ENCODE data around the gene INSL3. TPM values are rescaled to one million over a fixed set of nuclear protein-coding genes. Genes with fewer than 3 reads are reported as not detected.

INSL3 gene
- total RNA-seq, 2 donors from 2014 or later, result 7.6 to 8.3 TPM

GRCh38 chr19:17855280-17856152 is 34.2 kb upstream of the INSL3 start:
- H3K9me3 Mint-ChIP-seq, result no peaks in the 10 kb centered on the region
- peaks cover 13% of the 10 kb centered on the region for H3K36me3 Mint-ChIP-seq (ENCODE audit: low read depth)
- H3K4me3 Mint-ChIP-seq, result peak overlapping the region; percentile 53
- peak; percentile 39 for ATAC-seq (replicated peaks)
- H3K4me1 Mint-ChIP-seq, result peaks cover 17% of the 10 kb centered on the region
- no peaks in the 10 kb centered on the region for H3K27me3 Mint-ChIP-seq
- peak overlapping the region; percentile 57 for H3K27ac Mint-ChIP-seq

- no peak for ATAC-seq (replicated peaks)
- Mint-ChIP-seq H3K4me1 (peaks cover 20% of the 10 kb centered on the region), H3K27ac (no peak overlapping the region), H3K36me3 (ENCODE audit: low read depth) (no peaks in the 10 kb centered on the region), H3K9me3 (no peaks in the 10 kb centered on the region), H3K4me3 (no peak overlapping the region), H3K27me3 (no peaks in the 10 kb centered on the region)
Measured at GRCh38 chr19:17854061-17854460, 32.7 kb upstream of the INSL3 start.

DNA sequence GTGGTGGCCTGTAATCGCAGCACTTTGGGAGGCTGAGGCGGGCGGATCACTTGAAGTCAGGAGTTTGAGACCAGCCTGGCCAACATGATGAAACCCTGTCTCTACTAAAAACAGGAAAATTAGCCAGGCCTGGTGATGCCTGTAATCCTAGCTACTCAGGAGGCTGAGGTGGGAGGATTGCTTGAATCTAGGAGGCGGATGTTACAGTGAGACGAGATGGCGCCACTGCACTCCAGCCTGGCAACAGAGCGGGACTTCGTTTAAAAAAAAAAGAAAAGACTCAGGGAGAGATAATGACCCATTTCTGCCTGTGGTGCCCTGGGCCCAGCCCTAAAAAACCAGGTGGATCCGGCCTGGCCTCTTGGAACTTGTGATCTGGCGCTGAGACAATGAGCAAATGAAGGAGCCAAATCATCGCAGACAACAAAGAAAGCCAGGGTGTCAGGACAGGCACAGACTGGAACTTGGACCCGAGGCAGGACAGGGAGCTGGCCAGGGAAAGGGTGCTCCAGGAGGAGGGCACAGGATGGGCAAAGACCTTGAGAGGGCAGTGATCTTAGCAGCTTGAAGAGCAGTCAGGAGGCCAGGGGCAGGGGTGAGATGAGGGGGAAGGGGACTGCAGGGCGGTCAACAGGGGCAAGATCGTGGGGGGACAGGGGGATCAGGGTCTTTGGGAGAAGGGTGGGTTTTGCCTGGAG is 27.4 kb upstream of the INSL3 start:
- Mint-ChIP-seq H3K4me3 (peak overlapping the region; percentile 82), H3K27ac (peak overlapping the region; percentile 94), H3K36me3 (ENCODE audit: low read depth) (peaks cover 40% of the 10 kb centered on the region), H3K9me3 (no peaks in the 10 kb centered on the region), H3K27me3 (no peaks in the 10 kb centered on the region), H3K4me1 (peaks cover 23% of the 10 kb centered on the region)
- no peak for ATAC-seq (replicated peaks)

- Mint-ChIP-seq H3K9me3 (no peaks in the 10 kb centered on the region), H3K4me1 (peaks cover 24% of the 10 kb centered on the region), H3K27me3 (no peaks in the 10 kb centered on the region), H3K36me3 (ENCODE audit: low read depth) (peaks cover 50% of the 10 kb centered on the region), H3K4me3 (peak within 1 kb of the TSS; percentile 82), H3K27ac (peak within 1 kb of the TSS; percentile 94)
- peak; percentile 86 for ATAC-seq (replicated peaks)
Measured at GRCh38 chr19:17847538-17848366, 26.4 kb upstream of the INSL3 start, which contains the start of gene JAK3. Gene JAK3 (minus strand): TSS chr19:17847982. CDS start chr19:17844417, 3,565 bp downstream.

DNA sequence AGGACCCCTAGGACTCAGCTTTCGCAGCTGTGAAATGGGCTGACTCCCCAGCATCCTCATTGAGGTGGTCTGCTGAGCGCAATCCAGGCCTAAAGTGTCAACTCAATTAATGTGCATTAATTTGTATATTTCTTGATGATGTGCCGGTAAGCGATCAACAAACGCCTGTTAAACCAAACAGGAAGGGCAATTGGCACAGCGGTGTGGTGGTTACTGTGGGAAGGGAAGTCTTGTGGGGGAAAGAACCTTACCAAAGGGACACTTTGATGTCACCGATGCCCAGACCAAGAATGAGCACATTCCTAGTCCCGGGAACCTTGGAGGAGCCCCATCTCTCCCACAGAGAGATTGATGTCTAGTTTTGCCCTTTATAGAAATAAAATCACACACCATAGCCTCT is 24.8 kb upstream of the INSL3 start:
- H3K27me3 Mint-ChIP-seq, result no peaks in the 10 kb centered on the region
- H3K4me1 Mint-ChIP-seq, result peaks cover 24% of the 10 kb centered on the region
- ATAC-seq (replicated peaks), result peak; percentile 18
- H3K36me3 Mint-ChIP-seq (ENCODE audit: low read depth), result peaks cover 66% of the 10 kb centered on the region
- peak overlapping the region; percentile 94 for H3K27ac Mint-ChIP-seq
- H3K9me3 Mint-ChIP-seq, result no peaks in the 10 kb centered on the region
- H3K4me3 Mint-ChIP-seq, result peak overlapping the region; percentile 82

DNA sequence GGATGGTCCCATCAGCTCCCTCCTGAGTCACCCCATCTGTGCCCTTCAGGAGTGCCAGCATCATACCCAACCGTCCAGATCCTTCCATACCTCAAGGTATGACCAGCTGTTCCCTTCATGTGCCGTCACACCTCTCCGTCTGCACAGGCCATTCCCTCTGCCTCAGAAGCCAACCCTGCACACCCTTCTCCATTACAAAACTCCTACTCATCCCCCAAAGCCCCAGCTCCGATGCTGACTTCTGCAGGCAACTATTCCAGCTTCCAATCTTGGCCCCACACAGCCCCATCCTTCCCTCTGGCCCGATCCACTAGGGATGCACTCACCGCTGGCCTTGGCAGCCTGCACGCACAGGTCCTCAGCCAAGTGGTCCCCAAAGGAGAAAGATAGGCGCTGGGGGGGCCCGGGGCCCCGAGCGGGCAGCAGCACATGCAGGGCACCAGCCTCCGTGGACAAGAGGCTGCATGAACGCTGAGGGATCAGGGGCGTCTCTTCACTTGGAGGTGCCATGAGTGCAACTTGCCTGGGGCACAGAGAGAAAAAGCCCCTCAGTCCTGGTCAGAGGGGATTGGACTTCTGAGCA is 22.7 kb upstream of the INSL3 start:
- H3K27me3 Mint-ChIP-seq, result no peaks in the 10 kb centered on the region
- ATAC-seq (replicated peaks), result no peak
- peak overlapping the region; percentile 59 for H3K27ac Mint-ChIP-seq
- H3K4me3 Mint-ChIP-seq, result peak overlapping the region; percentile 82
- peaks cover 88% of the 10 kb centered on the region for H3K36me3 Mint-ChIP-seq (ENCODE audit: low read depth)
- no peaks in the 10 kb centered on the region for H3K9me3 Mint-ChIP-seq
- peaks cover 11% of the 10 kb centered on the region for H3K4me1 Mint-ChIP-seq

DNA sequence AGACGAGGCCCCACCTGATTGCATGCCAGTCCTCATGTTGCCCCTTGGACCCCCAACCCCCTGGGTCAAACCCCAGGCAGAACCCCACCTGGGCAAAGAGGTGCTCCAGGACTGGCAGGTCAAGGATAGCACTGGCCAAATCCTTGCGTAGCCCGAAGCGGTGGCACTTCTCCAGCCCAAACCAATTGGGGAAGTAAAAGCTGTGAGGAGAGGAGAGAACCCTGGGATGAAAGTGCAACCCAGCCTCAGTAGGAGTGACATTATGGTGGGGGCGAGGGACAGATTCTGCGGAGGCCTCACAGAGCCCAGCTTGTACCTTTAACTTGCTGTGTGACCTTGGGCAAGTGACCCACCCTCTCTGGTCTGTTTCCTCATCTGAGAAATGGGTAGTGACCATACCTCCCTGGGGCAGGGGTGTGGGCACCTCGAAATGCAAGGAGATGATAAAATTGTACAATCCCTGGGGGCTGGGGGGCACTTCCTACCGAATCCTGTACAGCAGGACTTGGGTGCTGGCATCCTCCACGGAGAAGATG is 22.0 kb upstream of the INSL3 start:
- peak overlapping the region; percentile 82 for H3K4me3 Mint-ChIP-seq

GRCh38 chr19:17842663-17843291 is 21.5 kb upstream of the INSL3 start:
- no peaks in the 10 kb centered on the region for H3K27me3 Mint-ChIP-seq
- peaks cover 11% of the 10 kb centered on the region for H3K4me1 Mint-ChIP-seq
- ATAC-seq (replicated peaks), result no peak
- no peak overlapping the region for H3K27ac Mint-ChIP-seq
- no peaks in the 10 kb centered on the region for H3K9me3 Mint-ChIP-seq
- peaks cover 97% of the 10 kb centered on the region for H3K36me3 Mint-ChIP-seq (ENCODE audit: low read depth)
- H3K4me3 Mint-ChIP-seq, result no peak overlapping the region

More for the DNA sequence above, 22.0 kb upstream of the INSL3 start:
- H3K27me3 Mint-ChIP-seq, result no peaks in the 10 kb centered on the region
- peaks cover 94% of the 10 kb centered on the region for H3K36me3 Mint-ChIP-seq (ENCODE audit: low read depth)
- H3K4me1 Mint-ChIP-seq, result peaks cover 6% of the 10 kb centered on the region
- ATAC-seq (replicated peaks), result no peak
- peak overlapping the region; percentile 59 for H3K27ac Mint-ChIP-seq
- no peaks in the 10 kb centered on the region for H3K9me3 Mint-ChIP-seq

DNA sequence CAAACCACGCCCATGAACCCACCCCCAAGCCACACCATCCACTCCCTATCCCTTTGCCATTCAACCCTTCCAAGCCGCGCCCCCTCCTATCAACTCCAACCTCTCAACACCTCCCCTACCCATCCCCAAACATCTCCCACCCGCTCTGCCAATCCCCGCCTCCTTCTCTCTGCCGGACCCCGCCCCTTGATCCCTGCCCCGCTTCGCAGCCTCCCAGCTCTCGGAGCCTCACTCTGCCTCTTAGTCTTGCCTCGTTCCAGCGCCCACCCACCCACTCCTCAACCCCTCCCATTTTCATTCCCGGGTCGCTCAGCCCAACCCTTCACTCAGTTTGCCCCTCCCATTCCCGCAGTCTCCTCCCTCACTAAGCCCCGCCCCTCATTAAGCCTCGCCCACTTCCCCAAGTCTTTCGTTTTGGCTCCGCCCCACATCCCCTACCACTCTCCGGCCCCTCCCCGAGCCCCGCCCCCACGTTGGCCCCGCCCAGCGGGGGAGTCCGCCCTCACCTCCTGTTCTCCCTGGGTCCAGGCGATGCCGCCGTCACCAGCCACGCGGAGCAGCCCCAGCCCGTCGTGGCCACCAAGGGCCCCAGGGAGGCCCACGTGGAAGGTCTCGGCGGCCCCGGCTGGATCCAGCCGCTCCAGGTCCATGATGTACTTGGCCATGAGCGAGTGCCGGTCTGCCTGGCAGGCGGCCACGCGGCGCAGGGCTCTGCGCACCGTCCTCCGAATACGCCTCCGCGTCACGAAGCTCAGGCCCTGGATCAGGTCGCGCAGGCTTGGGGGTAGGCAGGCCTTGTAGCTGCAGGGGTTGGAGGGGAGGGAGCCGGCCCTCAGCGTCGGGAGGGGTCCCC is 20.7 kb upstream of the INSL3 start:
- peak; percentile 66 for ATAC-seq (replicated peaks)
- H3K36me3 Mint-ChIP-seq (ENCODE audit: low read depth), result peaks cover 100% of the 10 kb centered on the region
- H3K4me1 Mint-ChIP-seq, result peaks cover 12% of the 10 kb centered on the region
- H3K27me3 Mint-ChIP-seq, result no peaks in the 10 kb centered on the region
- H3K27ac Mint-ChIP-seq, result no peak overlapping the region
- H3K9me3 Mint-ChIP-seq, result no peaks in the 10 kb centered on the region
- H3K4me3 Mint-ChIP-seq, result no peak overlapping the region

DNA sequence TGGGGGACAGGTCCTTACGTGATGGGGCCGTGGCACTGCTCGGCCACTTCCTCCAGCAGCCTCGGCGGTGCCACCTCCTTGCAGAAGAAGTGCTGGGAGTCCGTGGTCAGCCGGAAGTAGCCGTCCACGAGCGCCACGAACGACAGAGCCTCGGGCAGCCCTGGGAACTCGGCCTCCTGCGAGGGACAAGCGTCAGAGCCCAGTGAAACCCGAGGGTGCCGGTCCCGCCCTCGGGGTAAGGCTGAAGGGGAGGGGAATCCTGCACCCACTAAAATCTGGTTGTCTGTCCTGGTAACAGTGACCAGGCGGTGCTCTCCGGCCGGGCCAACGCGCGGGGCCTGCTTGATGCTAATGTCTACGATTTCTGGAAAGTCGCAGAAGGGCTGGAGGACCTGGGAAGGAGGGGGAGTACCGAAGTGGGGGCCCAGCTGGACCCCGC is 20.1 kb upstream of the INSL3 start:
- no peak overlapping the region for H3K4me3 Mint-ChIP-seq
- ATAC-seq (replicated peaks), result no peak
- H3K27me3 Mint-ChIP-seq, result no peaks in the 10 kb centered on the region
- peaks cover 100% of the 10 kb centered on the region for H3K36me3 Mint-ChIP-seq (ENCODE audit: low read depth)
- peaks cover 15% of the 10 kb centered on the region for H3K4me1 Mint-ChIP-seq
- H3K27ac Mint-ChIP-seq, result no peak overlapping the region
- no peaks in the 10 kb centered on the region for H3K9me3 Mint-ChIP-seq

- ATAC-seq (replicated peaks), result no peak
- peaks cover 100% of the 10 kb centered on the region for H3K36me3 Mint-ChIP-seq (ENCODE audit: low read depth)
- H3K4me1 Mint-ChIP-seq, result peaks cover 23% of the 10 kb centered on the region
- no peaks in the 10 kb centered on the region for H3K27me3 Mint-ChIP-seq
- no peak overlapping the region for H3K27ac Mint-ChIP-seq
- H3K4me3 Mint-ChIP-seq, result no peak overlapping the region
- H3K9me3 Mint-ChIP-seq, result no peaks in the 10 kb centered on the region
Measured at GRCh38 chr19:17840019-17840418, 18.7 kb upstream of the INSL3 start.

- Mint-ChIP-seq H3K27me3 (no peaks in the 10 kb centered on the region), H3K27ac (no peak overlapping the region), H3K36me3 (ENCODE audit: low read depth) (peaks cover 99% of the 10 kb centered on the region), H3K4me1 (peaks cover 17% of the 10 kb centered on the region), H3K4me3 (no peak overlapping the region), H3K9me3 (no peaks in the 10 kb centered on the region)
- no peak for ATAC-seq (replicated peaks)
Measured at GRCh38 chr19:17837972-17838371, 16.7 kb upstream of the INSL3 start.

GRCh38 chr19:17836530-17836929 is 15.2 kb upstream of the INSL3 start:
- Mint-ChIP-seq H3K27me3 (no peaks in the 10 kb centered on the region), H3K36me3 (ENCODE audit: low read depth) (peaks cover 99% of the 10 kb centered on the region), H3K9me3 (no peaks in the 10 kb centered on the region), H3K4me1 (peaks cover 17% of the 10 kb centered on the region), H3K27ac (peak overlapping the region; percentile 30), H3K4me3 (no peak overlapping the region)
- no peak for ATAC-seq (replicated peaks)

All from activated T-helper 17 cell treated with anti-CD3 and anti-CD28 coated beads, Interleukin-2, amount 50 U/mL, for 72 hours (primary cell).